GM12801 (cell line): ENCODE data around the gene ZP2.

ENCODE experiments used
- CTCF ChIP-seq: IDR thresholded peaks from one replicate; pipeline ENCODE4 v1.5.1; 2011; ENCODE audit warnings: control low read depth; ENCODE audit not compliant: insufficient read length; ENCODE audit errors: extremely low read depth

Gene ZP2

GRCh38 chr16:21226749-21227148 is 15.4 kb upstream of the ZP2 start:
- no peak for TF ChIP-seq CTCF

DNA sequence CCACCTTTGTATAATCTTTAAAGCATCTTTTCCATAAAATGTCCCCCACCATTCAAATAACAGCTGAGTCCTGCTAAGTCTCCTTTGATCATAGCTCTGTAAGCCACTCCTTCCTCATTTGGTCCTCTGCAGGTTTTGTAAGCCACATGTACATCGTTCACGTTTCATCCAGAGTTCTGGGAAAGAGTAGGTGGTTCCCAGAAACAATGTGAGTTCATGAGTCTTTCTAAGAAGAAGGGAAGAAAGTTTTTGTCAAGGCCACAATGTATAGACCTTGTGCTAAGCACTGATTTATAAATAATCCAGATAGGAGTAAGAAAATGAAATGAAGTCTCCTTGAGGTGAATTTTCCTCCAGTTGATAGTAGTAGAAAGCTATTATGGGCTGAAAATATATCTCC is 13.4 kb upstream of the ZP2 start:
- no peak for TF ChIP-seq CTCF

DNA sequence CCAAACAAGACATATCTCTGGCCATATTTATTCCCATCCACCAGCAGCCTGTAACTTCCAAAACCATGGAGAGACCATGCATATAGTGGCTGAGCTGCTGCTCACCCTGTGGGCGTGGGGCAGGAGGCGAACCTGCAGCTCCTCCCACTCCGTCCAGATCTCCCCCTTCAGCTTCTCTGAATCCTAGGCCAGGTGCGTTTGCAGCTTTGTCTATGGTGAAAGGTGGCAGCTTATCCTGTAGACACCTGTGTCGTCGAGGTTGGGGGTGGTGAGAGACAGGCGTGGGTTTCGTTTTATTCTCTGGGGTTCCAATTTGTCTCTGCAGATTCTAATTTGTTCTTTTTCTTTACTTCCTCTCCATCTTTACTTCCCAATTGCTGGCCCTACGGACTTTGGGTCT is 12.4 kb upstream of the ZP2 start:
- no peak for TF ChIP-seq CTCF

DNA sequence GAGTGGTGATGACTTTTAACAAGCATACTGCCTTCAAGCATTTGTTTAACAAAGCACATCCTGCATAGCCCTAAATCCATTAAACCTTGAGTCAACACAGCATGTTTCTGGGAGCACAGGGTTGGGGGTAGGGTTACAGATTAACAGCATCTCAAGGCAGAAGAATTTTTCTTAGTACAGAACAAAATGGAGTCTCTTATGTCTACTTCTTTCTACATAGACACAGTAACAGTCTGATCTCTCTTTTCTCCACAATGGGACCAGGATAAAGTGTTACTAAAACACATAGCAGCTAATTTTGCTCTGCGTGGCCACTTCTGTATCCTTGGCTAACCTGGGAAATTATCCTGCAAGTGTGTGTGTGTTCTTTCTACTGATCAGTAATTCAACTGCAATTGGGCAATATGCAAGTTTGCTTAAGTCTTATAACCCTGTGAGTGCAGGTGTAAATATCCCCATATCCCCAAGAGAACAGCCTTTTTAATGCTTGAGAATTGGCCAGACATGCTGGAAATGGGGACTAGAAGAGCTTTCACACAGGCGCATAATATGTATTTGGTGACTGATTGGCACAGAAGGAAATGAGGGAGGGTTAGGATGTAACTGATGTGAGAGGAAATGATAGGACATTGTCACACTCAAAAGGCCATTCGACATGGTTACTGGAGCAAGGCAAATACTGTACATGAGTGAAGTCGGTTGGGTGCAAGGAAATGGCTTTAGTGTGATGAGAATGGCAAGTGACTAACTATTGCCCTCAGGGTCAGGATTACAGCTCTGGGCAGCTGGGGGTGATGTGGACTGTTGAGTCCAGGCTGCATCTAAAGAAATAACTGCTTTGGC is 11.3 kb upstream of the ZP2 start:
- no peak for TF ChIP-seq CTCF

DNA sequence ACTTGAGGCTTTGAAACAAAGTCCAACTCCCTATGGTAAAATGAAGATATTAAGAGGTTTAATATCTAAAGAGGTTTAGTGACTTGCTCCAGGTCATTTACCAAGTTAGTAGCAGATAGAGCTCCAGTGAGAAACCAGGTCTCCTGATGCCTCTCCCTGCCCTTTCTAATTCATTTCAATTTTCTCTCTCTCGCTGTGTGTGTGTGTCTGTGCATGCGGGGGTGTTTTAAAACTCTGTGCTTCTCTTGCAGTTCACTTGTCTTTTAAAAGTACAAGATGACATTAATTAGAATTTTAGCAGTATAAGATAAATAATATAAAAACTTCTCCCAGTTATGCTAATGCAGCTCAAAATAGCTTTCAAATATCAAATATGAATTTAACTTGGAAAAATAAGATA is 8.2 kb upstream of the ZP2 start:
- no peak for TF ChIP-seq CTCF

GRCh38 chr16:21218153-21218552 is 6.8 kb upstream of the ZP2 start:
- TF ChIP-seq CTCF = no peak

DNA sequence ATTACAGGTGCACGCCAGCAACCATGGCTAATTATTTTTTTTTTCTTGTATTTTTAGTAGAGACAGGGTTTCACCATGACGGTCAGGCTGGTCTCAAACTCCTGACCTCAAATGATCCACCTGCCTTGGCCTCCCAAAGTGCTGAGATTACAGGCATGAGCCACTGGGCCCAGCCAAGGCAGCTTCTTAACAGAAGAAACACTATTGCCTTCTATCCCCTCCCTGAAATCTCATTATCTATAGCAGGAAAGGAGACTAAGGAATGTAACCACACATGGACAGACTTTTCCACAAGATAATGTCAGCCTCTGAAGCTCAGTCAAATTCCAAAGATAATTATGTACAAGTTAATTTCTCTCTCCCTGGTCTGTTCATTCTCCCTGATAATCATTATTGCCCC is 5.7 kb upstream of the ZP2 start:
- no peak for TF ChIP-seq CTCF
